Type B pancreatic cell (in vitro differentiated cells): ENCODE data around the gene CSRP1. TPM values are rescaled to one million over a fixed set of nuclear protein-coding genes. Genes with fewer than 3 reads are reported as not detected.

Experiments
- DNase-seq: peaks from one replicate; pipeline ENCODE4 v3.0.0; 2021; ENCODE audit warnings: mixed read lengths; ENCODE audit not compliant: unreplicated experiment; ENCODE audit errors: extremely low spot score
- H3K27ac Mint-ChIP-seq: 2 replicates; pipeline ENCODE4 v1.8.0; 2021; ENCODE audit warnings: mild to moderate bottlenecking, mixed read lengths
- H3K27me3 Mint-ChIP-seq: 2 replicates; pipeline ENCODE4 v1.8.0; 2021; ENCODE audit warnings: mixed read lengths
- H3K36me3 Mint-ChIP-seq: 2 replicates; pipeline ENCODE4 v1.8.0; 2021; ENCODE audit warnings: mixed read lengths
- H3K4me1 Mint-ChIP-seq: one replicate; pipeline ENCODE4 v1.8.0; 2021; ENCODE audit warnings: mixed read lengths; ENCODE audit not compliant: unreplicated experiment
- H3K4me3 Mint-ChIP-seq: 2 replicates; pipeline ENCODE4 v1.8.0; 2021; ENCODE audit warnings: mild to moderate bottlenecking, mixed read lengths
- H3K9me3 Mint-ChIP-seq: 2 replicates; pipeline ENCODE4 v1.8.0; 2021; ENCODE audit warnings: mixed read lengths
- CTCF ChIP-seq: fragments of 200-600 bp; sonication (generic); conservative IDR thresholded peaks from 2 replicates; pipeline ENCODE4 v1.5.0; 2021; ENCODE audit warnings: antibody characterized with exemption, mild to moderate bottlenecking
- total RNA-seq: library from RNA; stranded (reverse); gene quantifications from 2 replicates; pipeline ENCODE4 v1.2.1, GENCODE V29; 2021; ENCODE audit warnings: low replicate concordance

CSRP1 gene
- total RNA-seq, 1 donor from 2014 or later: 7.3 TPM

DNA sequence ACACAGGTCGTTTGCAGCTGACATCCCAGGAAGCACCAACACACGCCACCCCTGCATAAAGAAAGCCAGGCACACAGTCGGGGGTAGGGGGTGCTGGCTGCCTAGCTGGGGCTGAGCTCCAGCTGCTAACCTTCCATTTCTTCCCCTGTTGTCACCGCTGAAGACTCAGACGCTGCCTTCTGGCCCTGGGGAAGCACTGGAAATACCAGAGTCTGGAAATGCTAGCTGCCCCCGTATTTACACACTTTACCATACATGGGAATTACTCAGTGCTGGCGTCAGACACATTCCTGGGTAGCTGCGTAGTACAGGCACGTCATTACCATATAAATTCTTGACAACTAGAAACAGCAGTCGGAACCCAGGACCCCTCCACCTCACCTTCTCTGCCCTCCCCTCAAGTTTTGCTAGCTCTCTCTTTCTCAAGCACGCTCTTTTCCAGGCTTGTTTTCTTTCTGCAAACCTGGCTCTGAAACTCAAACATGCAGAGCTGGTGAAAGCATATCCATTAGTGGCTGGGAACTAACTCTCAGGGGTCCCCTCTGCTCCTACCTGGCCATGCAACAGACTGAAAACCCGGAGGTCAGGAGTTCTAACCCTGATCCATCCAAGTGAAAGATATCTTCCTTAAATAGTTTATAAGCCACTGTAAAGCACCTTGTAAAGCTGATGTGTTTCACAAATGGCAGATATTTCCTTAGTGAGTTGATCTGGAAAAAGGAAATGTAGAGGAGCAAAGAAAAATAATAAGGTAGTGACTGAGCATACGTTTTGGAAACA is 3.3 kb downstream of the CSRP1 start:
- peak overlapping the region; percentile 83 for H3K4me3 Mint-ChIP-seq
- H3K36me3 Mint-ChIP-seq: no peaks in the 10 kb centered on the region
- no peaks in the 10 kb centered on the region for H3K27me3 Mint-ChIP-seq
- DNase-seq: no peak
- TF ChIP-seq CTCF: no peak
- H3K9me3 Mint-ChIP-seq: no peaks in the 10 kb centered on the region
- H3K27ac Mint-ChIP-seq: peak overlapping the region; percentile 99
- peaks cover 55% of the 10 kb centered on the region for H3K4me1 Mint-ChIP-seq

DNA sequence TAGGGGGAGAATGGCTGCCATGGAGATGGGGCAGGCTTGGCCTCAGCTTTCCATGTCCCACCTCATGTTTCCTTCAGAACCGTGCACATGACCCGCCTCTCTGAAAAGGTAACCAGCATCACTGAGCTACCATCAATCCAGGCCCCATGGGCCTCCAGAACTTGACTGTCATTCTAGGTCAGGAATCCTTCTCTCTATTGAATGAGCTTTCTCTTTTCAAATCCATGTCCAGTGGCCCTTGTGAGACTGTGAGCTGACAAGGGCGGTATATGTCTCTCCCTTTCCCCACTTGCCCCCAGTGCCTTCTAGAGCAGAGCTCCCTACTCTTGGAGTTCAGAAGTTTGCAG is 4.4 kb downstream of the CSRP1 start:
- Mint-ChIP-seq H3K27ac (peak overlapping the region; percentile 99), H3K27me3 (no peaks in the 10 kb centered on the region), H3K4me3 (peak overlapping the region; percentile 65), H3K9me3 (no peaks in the 10 kb centered on the region), H3K4me1 (peaks cover 55% of the 10 kb centered on the region), H3K36me3 (no peaks in the 10 kb centered on the region)
- no peak for TF ChIP-seq CTCF
- DNase-seq: no peak

- Mint-ChIP-seq H3K4me3 (peak overlapping the region; percentile 65), H3K36me3 (no peaks in the 10 kb centered on the region), H3K9me3 (no peaks in the 10 kb centered on the region), H3K27ac (peak overlapping the region; percentile 99), H3K27me3 (no peaks in the 10 kb centered on the region), H3K4me1 (peaks cover 55% of the 10 kb centered on the region)
- no peak for TF ChIP-seq CTCF
- DNase-seq: no peak
Observed at GRCh38 chr1:201501812-201502510, 5.0 kb downstream of the CSRP1 start.

DNA sequence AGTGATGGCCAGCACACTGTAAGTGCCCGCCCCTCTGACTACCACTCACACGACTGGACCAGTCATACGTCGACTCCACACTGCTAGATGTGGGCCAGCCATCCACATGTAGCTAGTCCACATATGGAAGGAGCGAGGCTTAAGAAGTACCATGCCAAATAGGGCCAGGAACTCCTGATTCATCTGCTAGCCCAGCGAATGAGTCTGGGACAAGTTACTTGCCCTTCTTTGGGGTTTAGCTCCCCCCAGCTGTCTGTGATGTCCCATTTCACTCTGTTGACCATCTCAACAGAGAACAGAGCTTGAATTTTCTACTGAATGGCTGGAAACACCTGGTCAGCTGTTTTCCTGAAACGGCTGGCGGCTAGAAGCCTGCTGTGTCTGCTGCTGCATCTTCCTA is 5.8 kb downstream of the CSRP1 start:
- TF ChIP-seq CTCF: no peak
- Mint-ChIP-seq H3K9me3 (no peaks in the 10 kb centered on the region), H3K4me1 (peaks cover 58% of the 10 kb centered on the region), H3K27me3 (no peaks in the 10 kb centered on the region), H3K36me3 (no peaks in the 10 kb centered on the region), H3K4me3 (peak overlapping the region; percentile 55), H3K27ac (peak overlapping the region; percentile 91)
- DNase-seq: no peak

- DNase-seq: no peak
- peak overlapping the region; percentile 60 for H3K4me3 Mint-ChIP-seq
- H3K4me1 Mint-ChIP-seq: peaks cover 59% of the 10 kb centered on the region
Observed at GRCh38 chr1:201500670-201501120, 6.2 kb downstream of the CSRP1 start.

More at GRCh38 chr1:201500670-201501120, 6.2 kb downstream of the CSRP1 start:
- H3K27me3 Mint-ChIP-seq: no peaks in the 10 kb centered on the region
- no peaks in the 10 kb centered on the region for H3K36me3 Mint-ChIP-seq
- no peak for TF ChIP-seq CTCF
- peak overlapping the region; percentile 91 for H3K27ac Mint-ChIP-seq
- H3K9me3 Mint-ChIP-seq: no peaks in the 10 kb centered on the region
